Stimulated activated CD4-positive, alpha-beta T cell treated with anti-CD3 and anti-CD28 coated beads, Interleukin-1b, Interleukin-23, amount 100 ng/mL, for 4 hours (primary cell): ENCODE measurements around the gene GRIA4.

Experiments
- DNase-seq, 2 donors: peaks; one replicate each; pipeline ENCODE4 v3.0.0-alpha.2; 2020; ENCODE audit warnings: low read depth in 2 of 2

The GRIA4 gene

DNA sequence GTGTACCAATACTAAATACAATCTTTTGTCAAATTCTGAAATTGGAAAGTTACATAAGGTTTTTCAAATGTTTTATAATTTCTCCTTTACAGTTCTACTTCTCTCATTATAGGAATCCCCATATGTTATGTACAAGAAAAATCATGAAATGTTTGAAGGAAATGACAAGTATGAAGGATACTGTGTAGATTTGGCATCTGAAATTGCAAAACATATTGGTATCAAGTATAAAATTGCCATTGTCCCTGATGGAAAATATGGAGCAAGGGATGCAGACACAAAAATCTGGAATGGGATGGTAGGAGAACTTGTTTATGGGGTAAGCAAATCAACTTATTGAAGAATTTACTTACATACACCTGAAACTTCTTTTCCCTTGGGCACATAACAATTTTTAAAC lies 308.7 kb downstream of the GRIA4 start:
- no peak for DNase-seq

DNA sequence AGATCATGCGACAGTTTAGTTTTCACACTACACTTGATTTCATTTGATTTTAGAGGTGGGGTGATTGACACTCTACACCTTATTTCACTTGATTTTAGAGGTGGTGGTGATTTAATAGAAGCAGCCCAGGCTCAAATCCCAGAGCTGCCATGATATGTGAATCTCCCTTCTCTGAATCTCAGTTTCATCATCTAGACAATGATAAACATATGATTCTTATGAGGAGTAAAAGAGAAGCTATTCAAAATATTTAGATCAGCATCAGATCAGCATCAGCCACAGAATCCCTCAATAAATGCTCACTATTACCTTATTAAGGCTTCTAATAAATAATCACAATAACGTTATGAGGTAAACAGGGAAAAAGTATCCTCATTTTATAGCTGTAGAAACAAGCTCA lies 313.4 kb downstream of the GRIA4 start:
- no peak for DNase-seq

DNA sequence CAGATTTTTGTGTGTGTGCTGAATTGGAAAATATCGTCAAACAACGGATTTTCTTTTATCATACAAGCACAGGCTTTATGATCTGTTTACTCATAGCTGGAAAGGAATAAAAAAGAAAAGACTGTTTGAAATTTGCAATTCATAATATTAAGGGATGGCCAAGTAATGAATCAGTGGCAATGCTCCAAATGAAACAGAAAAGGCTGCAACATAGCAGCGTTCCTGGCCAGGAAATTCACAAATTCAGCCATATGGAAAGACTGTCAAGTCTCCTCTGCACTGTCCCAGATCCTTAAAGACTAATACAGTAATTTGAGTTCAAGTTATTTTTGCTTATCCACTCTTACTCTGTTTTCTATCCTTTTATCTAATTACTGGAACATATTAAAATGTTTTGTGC lies 313.9 kb downstream of the GRIA4 start:
- DNase-seq = no peak

DNA sequence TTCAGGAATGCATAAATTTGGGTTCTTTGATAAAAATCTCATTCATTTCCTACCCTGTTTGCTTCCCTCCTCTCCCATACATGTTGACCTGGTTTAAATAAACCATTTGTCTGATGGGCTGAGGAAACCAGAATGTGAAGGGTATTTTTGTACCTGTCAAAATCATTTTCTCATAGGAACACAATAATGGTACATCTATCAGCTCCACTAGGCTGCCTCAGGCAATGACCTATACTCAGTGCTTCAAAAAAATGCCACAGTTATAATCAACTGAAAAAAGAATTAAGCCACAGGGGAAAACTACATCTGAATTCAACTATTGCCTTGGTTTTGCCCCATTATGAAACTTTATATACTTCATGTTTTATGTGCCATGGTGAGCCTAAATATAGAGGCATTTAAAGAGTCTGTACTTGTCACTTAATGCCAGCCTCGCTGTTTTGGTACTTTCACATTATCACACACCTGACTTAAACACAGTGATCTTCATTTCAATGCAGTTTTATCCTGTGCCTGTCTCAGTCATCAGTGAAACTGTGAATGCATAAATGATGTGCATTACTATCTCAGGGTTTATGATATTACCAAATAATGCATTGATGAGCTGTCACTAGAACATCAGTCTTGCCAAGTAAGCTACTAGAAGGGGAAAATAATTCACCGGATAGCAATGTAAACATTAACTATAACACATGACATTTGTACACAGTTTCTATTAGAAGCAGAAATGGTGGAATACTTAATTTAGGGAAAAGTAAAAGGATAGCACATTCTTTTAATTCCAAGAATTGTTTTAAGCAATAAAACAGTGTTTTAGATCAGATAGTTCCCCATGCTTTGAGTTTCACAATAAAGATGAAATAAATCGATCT lies 319.4 kb downstream of the GRIA4 start:
- DNase-seq = no peak

DNA sequence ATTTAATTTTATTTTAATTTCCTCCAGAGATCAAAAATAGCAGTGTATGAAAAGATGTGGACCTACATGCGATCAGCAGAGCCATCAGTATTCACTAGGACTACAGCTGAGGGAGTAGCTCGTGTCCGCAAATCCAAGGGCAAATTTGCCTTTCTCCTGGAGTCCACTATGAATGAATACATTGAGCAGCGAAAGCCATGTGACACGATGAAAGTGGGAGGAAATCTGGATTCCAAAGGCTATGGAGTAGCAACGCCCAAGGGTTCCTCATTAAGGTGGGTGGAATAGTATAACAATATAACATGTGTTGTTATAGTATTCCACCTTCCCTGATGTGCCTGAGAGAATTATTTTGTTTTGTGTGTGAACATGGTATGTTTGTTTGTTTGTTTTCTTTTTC lies 323.8 kb downstream of the GRIA4 start:
- DNase-seq = no peak

DNA sequence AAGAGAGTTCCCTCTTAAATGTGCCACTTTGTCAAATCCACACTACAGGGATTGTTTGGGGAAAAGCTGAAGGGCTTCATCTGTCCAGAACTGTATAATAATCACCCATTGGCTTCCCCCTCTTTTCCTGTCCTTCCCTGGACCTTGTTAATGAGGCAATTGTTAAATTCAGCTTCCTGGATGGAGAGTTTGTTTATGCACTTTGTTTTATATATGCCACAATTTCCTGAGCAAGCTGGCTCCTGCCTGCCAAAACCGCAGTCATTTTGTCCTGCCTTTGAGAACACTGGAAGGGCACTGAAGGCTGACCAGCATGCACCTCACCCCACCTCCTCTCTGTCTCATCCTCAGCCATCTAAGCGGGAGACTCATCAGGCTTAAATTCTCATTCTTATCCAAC lies 325.9 kb downstream of the GRIA4 start:
- no peak for DNase-seq

DNA sequence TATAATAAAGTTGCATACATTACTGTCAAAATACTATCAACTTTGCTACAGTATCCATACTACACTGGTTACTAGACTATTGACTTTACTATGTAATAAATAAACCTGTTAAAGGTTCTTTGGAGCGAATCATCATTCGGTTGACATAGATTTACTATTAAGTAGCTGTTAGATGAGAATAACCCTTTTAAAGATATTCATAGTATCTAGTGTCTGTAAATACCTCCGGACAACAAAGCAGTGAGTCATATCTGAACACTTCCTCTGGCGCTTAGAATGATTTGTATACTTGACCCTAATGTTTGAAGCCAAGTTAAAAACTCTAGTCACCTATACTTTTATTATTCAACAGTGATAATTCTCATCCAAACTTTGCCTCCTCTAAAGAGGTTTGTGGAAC lies 327.5 kb downstream of the GRIA4 start:
- DNase-seq = no peak

DNA sequence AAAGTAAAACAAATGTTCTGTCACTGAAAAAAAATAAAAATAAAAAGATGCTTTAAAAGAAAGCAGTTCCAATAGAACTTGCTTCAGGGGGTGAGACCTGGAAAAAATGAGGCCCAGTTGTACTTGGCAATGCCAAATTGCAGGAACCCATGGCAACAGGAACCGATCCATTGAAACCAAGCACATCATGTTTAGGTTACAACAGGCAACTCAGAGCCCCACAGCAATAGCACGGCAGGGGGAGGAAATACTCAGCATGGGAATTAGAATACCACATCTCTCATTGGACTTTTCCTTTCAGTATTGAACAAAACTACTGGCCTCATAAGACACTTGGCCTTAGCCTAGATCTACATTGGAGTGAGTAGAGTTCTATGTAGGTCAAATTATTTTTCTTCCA lies 327.9 kb downstream of the GRIA4 start:
- DNase-seq = no peak

DNA sequence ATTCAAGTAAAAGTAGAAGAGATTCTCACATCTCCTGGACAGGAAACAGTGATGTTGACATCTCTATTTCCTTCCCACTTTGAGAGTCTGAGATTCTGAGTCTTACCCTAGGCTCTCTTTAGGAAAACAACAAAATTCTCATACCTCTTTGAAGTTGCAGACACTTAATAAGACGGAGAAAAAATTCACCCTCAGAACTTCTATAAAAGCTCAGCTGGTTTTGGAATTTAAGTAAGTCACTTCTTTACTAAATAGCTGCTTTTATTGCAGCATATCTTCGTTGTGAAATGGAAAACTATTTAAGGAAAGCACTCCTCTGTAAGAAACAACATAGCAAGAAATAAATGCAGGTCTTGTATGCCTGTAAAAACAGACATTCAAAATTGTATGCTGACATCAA lies 333.0 kb downstream of the GRIA4 start:
- no peak for DNase-seq

DNA sequence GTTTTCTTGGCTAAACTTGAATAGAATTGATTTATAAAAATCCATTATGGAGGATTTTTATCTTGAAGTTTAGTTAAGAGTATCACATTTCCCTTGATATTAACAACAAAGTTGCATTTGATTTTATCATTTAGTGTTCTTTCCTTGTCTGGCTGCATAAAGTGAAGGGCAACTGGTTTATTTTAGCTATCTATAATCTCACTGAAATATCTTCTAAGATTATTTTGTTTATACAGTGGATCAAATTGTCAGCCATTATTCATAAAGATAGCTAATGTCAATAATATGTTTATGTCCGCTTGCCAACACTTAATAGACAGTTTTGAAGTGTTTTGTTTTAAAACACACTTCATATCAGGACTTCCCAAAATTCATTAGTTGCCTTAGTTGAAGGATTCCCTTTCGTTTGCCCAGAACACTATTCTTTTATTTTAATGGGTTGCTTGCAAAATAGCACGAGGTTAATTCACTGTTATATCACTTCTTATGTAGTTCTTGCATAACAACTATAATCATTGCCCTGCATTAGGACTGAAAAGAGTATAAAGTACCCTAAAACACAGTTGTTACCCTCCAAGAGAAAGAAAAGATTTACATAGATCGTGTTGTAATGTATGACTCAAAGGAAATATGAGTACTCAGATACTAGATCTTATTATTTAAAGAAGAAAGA lies 339.2 kb downstream of the GRIA4 start:
- no peak for DNase-seq

DNA sequence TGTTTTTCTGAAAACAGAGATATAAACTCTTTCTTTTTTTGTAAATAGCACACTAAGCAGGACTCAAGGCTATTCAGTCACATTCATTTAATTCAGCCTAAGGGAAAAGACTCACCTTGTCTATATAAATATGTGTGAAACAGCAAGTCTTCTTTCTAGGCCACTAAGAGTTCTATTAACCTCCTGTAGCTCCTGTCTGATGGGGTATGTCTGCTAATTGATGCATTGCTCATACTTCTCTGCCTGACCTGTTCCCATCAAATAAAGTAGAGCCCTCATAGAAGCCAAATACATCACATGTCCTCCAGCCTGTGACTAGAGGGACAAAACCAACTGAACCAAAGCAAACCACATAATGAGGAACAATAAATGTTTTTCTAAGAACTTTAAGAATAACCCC lies 344.0 kb downstream of the GRIA4 start:
- no peak for DNase-seq

DNA sequence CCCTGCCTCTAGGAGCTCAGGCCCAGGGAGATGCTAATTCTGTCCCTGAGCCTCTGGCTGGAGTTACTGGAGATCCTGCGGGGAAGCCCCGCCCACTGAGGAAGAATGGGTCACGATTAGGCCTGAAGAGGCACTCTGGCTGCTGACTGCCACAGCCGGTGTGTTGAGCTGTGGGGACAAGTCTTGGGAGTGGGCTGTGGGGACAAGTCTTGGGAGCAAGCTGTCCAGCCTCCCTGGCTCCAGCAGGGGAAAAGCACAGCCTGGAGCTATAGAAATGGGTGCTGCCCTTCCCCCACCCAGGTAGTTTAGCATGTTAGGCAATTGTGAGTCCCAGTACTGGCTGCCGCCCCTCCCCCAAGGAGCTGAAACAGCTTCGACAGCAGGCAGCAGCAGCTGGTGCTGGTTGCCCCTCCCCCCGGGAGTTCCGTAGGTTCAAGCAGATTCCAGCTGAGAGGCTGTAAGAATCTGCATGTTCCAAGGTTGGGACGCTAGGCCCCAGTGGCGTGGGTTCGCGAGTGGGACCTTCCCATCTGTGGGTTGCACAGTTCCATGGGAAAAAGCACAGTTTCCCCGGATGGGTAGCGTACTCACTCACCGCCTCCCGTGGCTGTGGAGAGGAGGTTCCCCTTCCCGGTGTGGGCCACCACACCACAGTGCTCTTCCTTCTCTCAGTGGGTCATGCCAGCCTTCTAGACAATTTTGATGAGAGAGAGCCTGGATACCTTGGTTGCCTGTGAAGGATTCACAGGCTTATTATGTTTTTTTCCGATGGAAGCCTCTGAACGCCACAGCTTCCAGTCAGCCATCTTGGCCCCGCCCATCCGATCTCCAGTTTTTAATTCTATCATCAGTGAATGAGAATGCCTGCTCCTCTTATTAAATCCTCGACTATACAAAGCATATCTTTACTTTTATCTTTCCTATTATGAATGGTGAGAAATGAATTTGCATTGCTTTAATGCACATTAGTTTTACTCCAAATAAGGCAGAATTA lies 350.7 kb downstream of the GRIA4 start:
- DNase-seq = no peak

DNA sequence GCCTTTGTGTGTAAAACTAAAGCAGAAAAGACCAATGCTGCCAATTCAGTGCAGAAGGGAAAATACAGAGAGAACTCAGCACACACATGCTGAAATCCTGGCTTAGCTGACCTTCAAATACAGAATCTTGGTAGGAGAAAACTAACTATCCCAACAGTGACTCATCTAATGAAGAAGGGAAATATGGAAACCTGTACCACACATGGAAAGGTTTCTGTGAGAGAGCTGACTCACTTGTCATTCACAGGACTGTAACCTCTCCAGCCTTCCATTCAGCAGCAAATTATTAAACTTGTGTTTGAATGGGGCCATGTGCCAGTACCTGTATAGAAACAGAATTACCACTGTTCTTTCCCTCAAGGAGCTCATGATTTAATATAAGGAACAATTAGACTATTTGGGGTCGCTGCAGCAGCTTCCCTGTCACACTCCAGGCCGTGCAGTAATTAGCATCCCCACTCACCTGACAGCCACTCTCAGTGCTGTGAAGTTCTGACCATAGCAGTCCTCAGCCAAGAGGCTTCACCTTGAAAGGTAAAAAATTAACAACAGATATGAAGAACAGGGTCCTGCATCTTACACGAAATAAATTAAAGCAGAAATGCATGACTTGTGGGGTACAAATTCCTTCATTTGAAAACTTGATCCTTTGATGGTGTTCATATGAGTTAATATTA lies 358.3 kb downstream of the GRIA4 start:
- no peak for DNase-seq

DNA sequence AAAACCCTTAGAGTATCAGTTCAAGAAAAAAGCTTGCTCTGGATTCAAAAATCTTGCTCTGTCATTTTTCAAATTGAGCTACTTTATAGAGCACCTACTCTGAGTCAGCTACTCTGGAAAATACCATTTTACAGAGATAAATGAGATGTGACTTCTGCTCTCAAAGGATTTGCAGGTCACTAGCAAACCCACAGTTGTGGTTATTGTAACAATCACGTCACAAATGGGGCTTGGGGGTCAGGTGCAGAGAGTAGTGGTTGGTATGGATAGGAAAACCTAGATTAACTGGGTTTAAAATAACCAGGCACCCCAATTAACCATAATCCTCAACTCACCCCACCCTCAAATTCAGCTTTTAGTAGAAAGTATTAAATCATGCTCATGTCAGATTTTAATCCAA lies 359.9 kb downstream of the GRIA4 start:
- DNase-seq = no peak

DNA sequence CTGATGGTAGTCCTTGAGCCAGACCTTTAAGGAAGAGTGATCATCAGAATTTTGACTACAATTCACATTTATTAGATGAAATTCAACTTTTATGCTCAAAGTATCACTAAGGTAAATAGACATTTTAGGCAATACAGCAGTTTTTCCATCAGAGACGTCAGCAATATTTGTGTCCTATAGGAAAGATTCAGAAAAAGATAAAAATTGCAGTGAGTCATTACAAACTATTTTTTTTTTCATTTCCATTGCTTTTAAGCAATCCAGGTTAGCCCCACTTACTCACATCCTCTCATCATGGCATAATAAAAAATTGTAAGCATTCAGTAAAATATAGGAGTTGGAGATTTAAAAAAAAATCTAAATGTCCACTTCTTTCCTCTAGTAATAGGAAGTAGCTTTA lies 365.3 kb downstream of the GRIA4 start:
- DNase-seq = no peak

DNA sequence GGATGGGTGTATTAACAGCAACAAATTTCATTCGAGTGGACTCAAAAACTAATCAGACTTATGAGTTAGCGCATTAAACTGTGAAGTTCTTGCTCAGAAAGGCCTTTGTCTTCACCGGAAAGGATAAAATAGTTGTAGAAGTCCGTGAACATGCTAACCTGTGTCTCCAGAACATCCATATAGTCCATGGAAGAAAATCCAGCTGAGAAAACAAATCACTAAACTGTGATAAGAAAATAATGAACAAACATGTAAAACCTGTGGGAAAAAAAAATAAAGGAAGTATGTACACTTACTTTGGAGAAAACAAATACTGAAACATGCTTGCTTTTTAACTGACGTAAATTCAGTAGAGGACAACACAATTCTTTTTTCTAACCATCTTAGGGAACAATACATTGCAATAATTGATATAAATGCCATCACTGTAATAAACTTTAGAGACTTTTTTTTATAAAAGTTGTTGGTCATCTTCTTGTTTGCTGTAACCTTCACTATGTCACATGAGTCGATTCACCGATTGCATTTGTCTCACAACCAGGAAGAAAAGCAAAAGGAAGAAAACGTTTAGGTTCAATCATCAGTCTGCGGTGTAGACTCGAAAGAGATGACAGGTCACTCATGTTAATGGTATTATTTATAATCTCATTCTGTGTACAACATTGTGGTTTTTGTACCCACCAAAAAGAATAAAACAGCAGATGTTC lies 370.3 kb downstream of the GRIA4 start:
- no peak for DNase-seq

DNA sequence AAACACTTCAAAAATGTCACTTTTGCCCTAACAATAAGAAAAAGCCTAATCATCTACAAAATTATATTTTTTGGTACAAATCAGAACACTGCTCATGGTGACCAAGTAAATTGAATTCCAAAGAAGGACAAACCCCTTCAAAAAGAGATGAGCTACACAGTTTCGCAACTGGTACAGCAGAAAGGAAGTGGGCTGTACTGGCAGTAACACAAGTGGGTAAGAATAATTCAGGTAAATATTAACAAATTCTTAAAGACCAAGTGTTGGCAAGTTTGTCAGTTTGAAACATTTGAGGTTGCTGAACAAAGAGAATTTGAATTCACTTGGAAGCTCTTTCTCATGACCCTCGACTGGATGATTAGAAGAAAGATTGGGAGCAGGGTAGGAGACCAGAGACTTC lies 376.7 kb downstream of the GRIA4 start:
- DNase-seq = no peak

DNA sequence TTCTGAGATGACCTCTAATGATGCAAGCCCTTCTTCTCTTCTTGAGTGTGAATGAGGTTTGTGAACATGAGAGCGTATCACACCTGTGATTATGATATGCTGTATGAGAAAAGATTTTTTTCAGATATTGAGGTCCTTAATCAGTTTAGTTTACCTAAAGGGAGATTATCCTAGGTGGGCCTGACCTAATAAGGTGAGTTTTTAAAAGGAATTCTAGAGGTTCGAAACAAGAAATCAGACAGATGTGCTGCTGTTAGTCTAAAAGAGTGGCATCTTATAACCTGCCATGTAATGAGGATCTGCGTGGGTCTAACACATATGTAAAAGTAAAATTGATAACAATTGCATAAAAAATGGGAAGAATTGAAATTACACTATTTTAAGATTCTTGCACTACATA lies 378.3 kb downstream of the GRIA4 start:
- no peak for DNase-seq

DNA sequence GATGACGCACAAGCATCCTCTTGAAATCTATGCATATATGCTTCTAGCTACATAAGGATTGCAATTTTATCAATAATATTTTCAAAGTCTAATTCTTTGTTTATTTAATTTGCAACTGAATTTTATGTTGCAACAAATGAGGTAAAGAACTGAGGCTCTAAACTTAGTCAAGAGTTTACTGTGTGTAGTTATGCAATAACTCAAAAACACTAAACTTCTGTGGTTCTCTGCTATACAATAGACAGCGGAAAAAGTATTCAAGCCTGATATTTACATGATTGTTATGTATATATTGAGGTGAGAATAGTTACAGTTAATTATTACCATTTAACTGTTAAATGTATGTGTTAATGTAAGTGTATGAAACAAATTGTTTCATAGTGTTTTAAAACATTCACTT lies 379.3 kb downstream of the GRIA4 start:
- no peak for DNase-seq

DNA sequence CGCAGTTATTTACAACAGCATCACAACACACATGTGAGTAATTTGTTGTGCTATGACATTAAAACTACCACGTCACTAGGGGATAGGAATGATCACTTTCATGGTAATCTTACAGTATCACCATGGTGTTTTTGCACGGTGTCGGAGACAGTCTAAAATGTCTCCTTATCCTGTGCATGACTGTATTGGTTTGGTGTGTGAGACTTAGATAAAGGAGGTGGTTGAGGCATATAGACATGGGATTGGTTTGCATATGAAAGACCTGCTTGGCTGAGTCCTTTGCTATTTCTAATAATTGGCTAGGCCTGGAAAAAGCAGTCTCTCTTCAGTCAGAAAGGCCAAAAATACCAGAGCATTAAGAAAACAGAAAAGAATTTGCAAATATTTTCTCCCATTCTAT lies 382.0 kb downstream of the GRIA4 start:
- no peak for DNase-seq
